ENCODE results near the gene PDE8A. TPM values are rescaled to one million over a fixed set of nuclear protein-coding genes. Genes with fewer than 3 reads are reported as not detected.

PDE8A gene
- total RNA-seq, 1 experiment from 2014 or later = 40.0 TPM

DNA sequence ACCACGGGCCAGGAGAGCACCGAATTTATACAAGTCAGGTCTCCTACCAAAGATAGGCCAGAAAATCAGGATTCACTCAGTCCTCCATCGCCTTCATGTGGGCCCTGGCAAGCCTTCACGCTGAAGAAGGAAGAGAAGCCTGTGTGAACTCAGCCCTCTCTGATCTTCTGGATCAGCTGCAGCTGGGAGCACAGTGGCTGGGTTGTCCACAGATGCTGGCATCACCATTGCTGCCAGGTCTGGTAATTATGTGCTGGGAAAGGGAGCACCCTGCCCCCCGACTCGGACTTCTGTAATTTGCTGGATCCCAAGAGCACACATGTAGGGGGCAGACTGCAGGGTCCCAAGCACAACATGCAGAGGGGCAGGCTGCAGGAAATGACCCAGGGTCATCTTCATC lies 12.4 kb upstream of the PDE8A start:
- Histone ChIP-seq H3K27me3 (ENCODE audit: control insufficient read depth, insufficient read depth, low read length) (no peaks in the 10 kb centered on the region), H3K36me3 (ENCODE audit: control insufficient read depth, insufficient read depth, low read length) (no peaks in the 10 kb centered on the region), H3K9me3 (ENCODE audit: control insufficient read depth, insufficient read depth, low read depth, low read length) (no peaks in the 10 kb centered on the region), H3K4me1 (ENCODE audit: control insufficient read depth, insufficient read depth, low read length) (no peaks in the 10 kb centered on the region), H3K27ac (ENCODE audit: low read length) (no peak overlapping the region), H3K4me3 (ENCODE audit: low read depth in 2 of 2, low read length in 2 of 2) (no peak overlapping the region)
- no TSS peak for BruUV-seq (replicated peaks)
- POLR2A ChIA-PET = no interaction called here
- CTCF ChIA-PET = no interaction called here
- TF ChIP-seq POLR2AphosphoS5 (IDR thresholded peaks at IDR 0.05; ENCODE audit: low read depth, low read length) (no peak), TCF7L2 (IDR thresholded peaks at IDR 0.05; ENCODE audit: low read depth, low read length) (no peak), SIN3A (IDR thresholded peaks at IDR 0.05; ENCODE audit: borderline replicate concordance, insufficient read depth, low read depth, low read length) (no peak)
- TF ChIP-seq, protein P1, sequence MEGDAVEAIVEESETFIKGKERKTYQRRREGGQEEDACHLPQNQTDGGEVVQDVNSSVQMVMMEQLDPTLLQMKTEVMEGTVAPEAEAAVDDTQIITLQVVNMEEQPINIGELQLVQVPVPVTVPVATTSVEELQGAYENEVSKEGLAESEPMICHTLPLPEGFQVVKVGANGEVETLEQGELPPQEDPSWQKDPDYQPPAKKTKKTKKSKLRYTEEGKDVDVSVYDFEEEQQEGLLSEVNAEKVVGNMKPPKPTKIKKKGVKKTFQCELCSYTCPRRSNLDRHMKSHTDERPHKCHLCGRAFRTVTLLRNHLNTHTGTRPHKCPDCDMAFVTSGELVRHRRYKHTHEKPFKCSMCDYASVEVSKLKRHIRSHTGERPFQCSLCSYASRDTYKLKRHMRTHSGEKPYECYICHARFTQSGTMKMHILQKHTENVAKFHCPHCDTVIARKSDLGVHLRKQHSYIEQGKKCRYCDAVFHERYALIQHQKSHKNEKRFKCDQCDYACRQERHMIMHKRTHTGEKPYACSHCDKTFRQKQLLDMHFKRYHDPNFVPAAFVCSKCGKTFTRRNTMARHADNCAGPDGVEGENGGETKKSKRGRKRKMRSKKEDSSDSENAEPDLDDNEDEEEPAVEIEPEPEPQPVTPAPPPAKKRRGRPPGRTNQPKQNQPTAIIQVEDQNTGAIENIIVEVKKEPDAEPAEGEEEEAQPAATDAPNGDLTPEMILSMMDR (IDR thresholded peaks at IDR 0.05) = no peak
- TF ChIP-seq, protein P2, sequence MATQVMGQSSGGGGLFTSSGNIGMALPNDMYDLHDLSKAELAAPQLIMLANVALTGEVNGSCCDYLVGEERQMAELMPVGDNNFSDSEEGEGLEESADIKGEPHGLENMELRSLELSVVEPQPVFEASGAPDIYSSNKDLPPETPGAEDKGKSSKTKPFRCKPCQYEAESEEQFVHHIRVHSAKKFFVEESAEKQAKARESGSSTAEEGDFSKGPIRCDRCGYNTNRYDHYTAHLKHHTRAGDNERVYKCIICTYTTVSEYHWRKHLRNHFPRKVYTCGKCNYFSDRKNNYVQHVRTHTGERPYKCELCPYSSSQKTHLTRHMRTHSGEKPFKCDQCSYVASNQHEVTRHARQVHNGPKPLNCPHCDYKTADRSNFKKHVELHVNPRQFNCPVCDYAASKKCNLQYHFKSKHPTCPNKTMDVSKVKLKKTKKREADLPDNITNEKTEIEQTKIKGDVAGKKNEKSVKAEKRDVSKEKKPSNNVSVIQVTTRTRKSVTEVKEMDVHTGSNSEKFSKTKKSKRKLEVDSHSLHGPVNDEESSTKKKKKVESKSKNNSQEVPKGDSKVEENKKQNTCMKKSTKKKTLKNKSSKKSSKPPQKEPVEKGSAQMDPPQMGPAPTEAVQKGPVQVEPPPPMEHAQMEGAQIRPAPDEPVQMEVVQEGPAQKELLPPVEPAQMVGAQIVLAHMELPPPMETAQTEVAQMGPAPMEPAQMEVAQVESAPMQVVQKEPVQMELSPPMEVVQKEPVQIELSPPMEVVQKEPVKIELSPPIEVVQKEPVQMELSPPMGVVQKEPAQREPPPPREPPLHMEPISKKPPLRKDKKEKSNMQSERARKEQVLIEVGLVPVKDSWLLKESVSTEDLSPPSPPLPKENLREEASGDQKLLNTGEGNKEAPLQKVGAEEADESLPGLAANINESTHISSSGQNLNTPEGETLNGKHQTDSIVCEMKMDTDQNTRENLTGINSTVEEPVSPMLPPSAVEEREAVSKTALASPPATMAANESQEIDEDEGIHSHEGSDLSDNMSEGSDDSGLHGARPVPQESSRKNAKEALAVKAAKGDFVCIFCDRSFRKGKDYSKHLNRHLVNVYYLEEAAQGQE (IDR thresholded peaks at IDR 0.05; ENCODE audit: insufficient read depth in 1 of 2, low read depth in 2 of 2, low read length in 1 of 2) = no peak
- intact Hi-C loops (cut with micrococcal nuclease; ENCODE audit: unreplicated experiment) (no loop called here), in situ Hi-C loops (cut with HindIII; ENCODE audit: low pct_unique_long_range_greater_than_20kb, low sequenced_read_pairs) (no loop called here)
- DNase-seq (ENCODE audit: low read depth, low spot score) (no peak), ATAC-seq (no peak)

DNA sequence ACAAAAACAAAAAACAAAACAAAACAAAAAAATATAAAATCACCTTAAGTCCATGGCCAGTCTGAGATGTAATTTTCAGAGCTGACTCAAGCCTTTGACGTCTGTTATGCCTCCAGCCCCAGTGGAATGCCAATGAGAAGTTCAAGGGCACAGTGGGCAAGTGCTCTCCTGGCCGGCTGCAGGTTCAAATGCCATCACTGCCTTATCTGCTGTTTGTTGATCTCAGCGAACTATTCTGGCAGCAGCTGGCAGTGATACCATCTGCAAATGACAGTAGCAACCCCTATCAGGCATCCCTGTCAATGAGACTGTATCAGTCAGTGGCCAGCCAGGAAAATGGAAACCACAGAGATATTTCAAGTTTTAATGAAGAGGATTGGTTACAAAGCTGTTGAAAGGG lies 10.8 kb upstream of the PDE8A start:
- no peak overlapping the region for H3K27ac ChIP-seq (ENCODE audit: low read length)
- TF ChIP-seq, protein P1 (IDR thresholded peaks at IDR 0.05) = no peak
- TF ChIP-seq, protein P2 (IDR thresholded peaks at IDR 0.05; ENCODE audit: insufficient read depth in 1 of 2, low read depth in 2 of 2, low read length in 1 of 2) = no peak
- TF ChIP-seq TCF7L2 (IDR thresholded peaks at IDR 0.05; ENCODE audit: low read depth, low read length) (no peak), SIN3A (IDR thresholded peaks at IDR 0.05; ENCODE audit: borderline replicate concordance, insufficient read depth, low read depth, low read length) (no peak), POLR2AphosphoS5 (IDR thresholded peaks at IDR 0.05; ENCODE audit: low read depth, low read length) (no peak)
- no peak overlapping the region for H3K4me3 ChIP-seq (ENCODE audit: low read depth in 2 of 2, low read length in 2 of 2)
- no TSS peak for BruUV-seq (replicated peaks)
- DNase-seq (ENCODE audit: low read depth, low spot score) (no peak), ATAC-seq (no peak)
- POLR2A ChIA-PET = no interaction called here
- CTCF ChIA-PET = no interaction called here
- in situ Hi-C loops (cut with HindIII; ENCODE audit: low pct_unique_long_range_greater_than_20kb, low sequenced_read_pairs) (no loop called here), intact Hi-C loops (cut with micrococcal nuclease; ENCODE audit: unreplicated experiment) (no loop called here)
- H3K36me3 ChIP-seq (ENCODE audit: control insufficient read depth, insufficient read depth, low read length) = no peaks in the 10 kb centered on the region
- H3K4me1 ChIP-seq (ENCODE audit: control insufficient read depth, insufficient read depth, low read length) = no peaks in the 10 kb centered on the region
- H3K9me3 ChIP-seq (ENCODE audit: control insufficient read depth, insufficient read depth, low read depth, low read length) = no peaks in the 10 kb centered on the region
- H3K27me3 ChIP-seq (ENCODE audit: control insufficient read depth, insufficient read depth, low read length) = no peaks in the 10 kb centered on the region
